ENCODE data around the gene PLLP. TPM values are rescaled to one million over a fixed set of nuclear protein-coding genes. Genes with fewer than 3 reads are reported as not detected.

PLLP gene
- total RNA-seq = 100 to 1,000 TPM in 3 of 4 donors, 10 to 100 TPM in 1; 58.4 to 241 (median 218) TPM

GRCh38 chr16:57284209-57284951 is at the start of gene PLLP:
PLLP (minus strand) TSS chr16:57284672; CDS start chr16:57284540, 132 bp downstream.
- peak within 1 kb of the TSS; percentile 38 for H3K4me3 ChIP-seq (ENCODE audit: low read depth, poor library complexity, severe bottlenecking)
- DNase-seq (ENCODE audit: low spot score in 2 of 2) = no peak
- intact Hi-C loops (cut with DNase I; ENCODE audit: low total_unique reads) = no loop called here
- 0 to 2% methylated on average over 17 to 62 of the region's 95 CpGs for WGBS, 2 donors
- TF ChIP-seq CTCF (IDR thresholded peaks at IDR 0.05) = no peak
- TF ChIP-seq POLR2A (IDR thresholded peaks at IDR 0.05) = no peak

- intact Hi-C loops (cut with DNase I; ENCODE audit: low total_unique reads) = no loop called here
- DNase-seq (ENCODE audit: low spot score in 2 of 2) = no peak
- no peak overlapping the region for H3K4me3 ChIP-seq (ENCODE audit: low read depth, poor library complexity, severe bottlenecking)
- TF ChIP-seq CTCF (IDR thresholded peaks at IDR 0.05) (no peak), POLR2A (IDR thresholded peaks at IDR 0.05) (no peak)
- 96 to 100% methylated on average over 1 of the region's 1 CpG for WGBS, 2 donors
These were observed 48.9 kb upstream of the PLLP start for GRCh38 chr16:57333402-57333801.

GRCh38 chr16:57331355-57331754 is 46.9 kb upstream of the PLLP start:
- WGBS, 2 donors = 76 to 83% methylated on average over 3 of the region's 3 CpGs

GRCh38 chr16:57329718-57330327 is 45.4 kb upstream of the PLLP start:
- WGBS, 2 donors = 77 to 82% methylated on average over 8 of the region's 8 CpGs
- H3K4me3 ChIP-seq (ENCODE audit: low read depth, poor library complexity, severe bottlenecking) = no peak overlapping the region
- DNase-seq (ENCODE audit: low spot score in 2 of 2) = no peak
- intact Hi-C loops (cut with DNase I; ENCODE audit: low total_unique reads) = no loop called here
- TF ChIP-seq CTCF (IDR thresholded peaks at IDR 0.05) (no peak), POLR2A (IDR thresholded peaks at IDR 0.05) (no peak)

More at GRCh38 chr16:57331355-57331754, 46.9 kb upstream of the PLLP start:
- TF ChIP-seq CTCF (IDR thresholded peaks at IDR 0.05) (no peak), POLR2A (IDR thresholded peaks at IDR 0.05) (no peak)
- intact Hi-C loops (cut with DNase I; ENCODE audit: low total_unique reads) = no loop called here
- DNase-seq (ENCODE audit: low spot score in 2 of 2) = no peak
- no peak overlapping the region for H3K4me3 ChIP-seq (ENCODE audit: low read depth, poor library complexity, severe bottlenecking)

GRCh38 chr16:57325458-57325857 is 41.0 kb upstream of the PLLP start:
- intact Hi-C loops (cut with DNase I; ENCODE audit: low total_unique reads) = no loop called here
- no peak for DNase-seq (ENCODE audit: low spot score in 2 of 2)

More at GRCh38 chr16:57325458-57325857, 41.0 kb upstream of the PLLP start:
- 68 to 75% methylated on average over 1 of the region's 1 CpG for WGBS, 2 donors
- TF ChIP-seq CTCF (IDR thresholded peaks at IDR 0.05) (no peak), POLR2A (IDR thresholded peaks at IDR 0.05) (no peak)
- H3K4me3 ChIP-seq (ENCODE audit: low read depth, poor library complexity, severe bottlenecking) = no peak overlapping the region

Data from lower leg skin (tissue), 4 donors.